Stromal cell of bone marrow (primary cell): ENCODE measurements around the gene PLEKHG5.
A peak's percentile ranks its signal among the peaks of the same experiment; 100 is the strongest.
"Not testable (repeated sequence)": the region's sequence is repeated elsewhere in the genome, so short reads cannot be mapped to it uniquely, and the experiment has no call there.

Experiments
- DNase-seq: peaks from one replicate; pipeline ENCODE4 v3.0.0-alpha.2; 2012; ENCODE audit warnings: low read depth

Gene PLEKHG5

GRCh38 chr1:6495540-6496364, 4.3 kb upstream of the PLEKHG5 start:
- DNase-seq: no peak

- DNase-seq: no peak
Observed at GRCh38 chr1:6495041-6495441, 3.6 kb upstream of the PLEKHG5 start.

- DNase-seq: no peak
Observed at GRCh38 chr1:6494627-6495026, 3.2 kb upstream of the PLEKHG5 start.

- not testable (repeated sequence) for DNase-seq
Observed at GRCh38 chr1:6493834-6494223, 2.4 kb upstream of the PLEKHG5 start.

- no peak for DNase-seq
Observed at GRCh38 chr1:6491966-6492365, 499 bp upstream of the PLEKHG5 start.

GRCh38 chr1:6491081-6491449, 402 bp downstream of the PLEKHG5 start:
- no peak for DNase-seq

- DNase-seq: peak; percentile 33
Observed at GRCh38 chr1:6490181-6491080, 1.0 kb downstream of the PLEKHG5 start.

GRCh38 chr1:6489799-6490180, 1.7 kb downstream of the PLEKHG5 start:
- DNase-seq: peak; percentile 44

- DNase-seq: no peak
Observed at GRCh38 chr1:6489383-6489765, 2.1 kb downstream of the PLEKHG5 start.

GRCh38 chr1:6488602-6489382, 2.7 kb downstream of the PLEKHG5 start:
- no peak for DNase-seq

- DNase-seq: no peak
Observed at GRCh38 chr1:6487804-6488484, 3.5 kb downstream of the PLEKHG5 start.

GRCh38 chr1:6486433-6487011, 4.9 kb downstream of the PLEKHG5 start:
- peak; percentile 63 for DNase-seq

- no peak for DNase-seq
Observed at GRCh38 chr1:6485168-6486101, 6.0 kb downstream of the PLEKHG5 start.

GRCh38 chr1:6484826-6485167, 6.7 kb downstream of the PLEKHG5 start:
- no peak for DNase-seq

GRCh38 chr1:6483761-6484117, 7.7 kb downstream of the PLEKHG5 start:
- no peak for DNase-seq

GRCh38 chr1:6483017-6483760, 8.3 kb downstream of the PLEKHG5 start:
- DNase-seq: no peak

- no peak for DNase-seq
Observed at GRCh38 chr1:6481820-6482219, 9.6 kb downstream of the PLEKHG5 start.

GRCh38 chr1:6477039-6477820, 14.2 kb downstream of the PLEKHG5 start:
- DNase-seq: no peak

GRCh38 chr1:6476483-6476882, 15.0 kb downstream of the PLEKHG5 start:
- no peak for DNase-seq
